Sigmoid colon (tissue), 7 donors: ENCODE data around the gene FTO. TPM values are rescaled to one million over a fixed set of nuclear protein-coding genes. Genes with fewer than 3 reads are reported as not detected.
A peak's percentile ranks its signal among the peaks of the same experiment; 100 is the strongest.

Experiments
- DNase-seq: peaks from one replicate; pipeline ENCODE4 v3.0.0-alpha.2; 2019
- H3K27ac ChIP-seq, 4 donors: fragments of 200-600 bp; sonication (generic); one replicate each; pipeline ENCODE4 v1.5.1; 2016 to 2019; ENCODE audit warnings: mild to moderate bottlenecking in 1 of 4
- H3K27me3 ChIP-seq, 3 donors: fragments of 200-600 bp; sonication (generic); one replicate each; pipeline ENCODE4 v1.5.1; 2019; ENCODE audit warnings: mild to moderate bottlenecking in 1 of 3
- H3K36me3 ChIP-seq, 4 donors: fragments of 200-600 bp; sonication (generic); one replicate each; pipeline ENCODE4 v1.5.1; 2016 to 2019
- H3K4me1 ChIP-seq, 4 donors: fragments of 200-600 bp; sonication (generic); one replicate each; pipeline ENCODE4 v1.5.1; 2017 to 2019
- H3K4me3 ChIP-seq, 4 donors: fragments of 200-600 bp; sonication (generic); one replicate each; pipeline ENCODE4 v1.5.1; 2017 to 2019; ENCODE audit warnings: mild to moderate bottlenecking in 2 of 4, moderate library complexity in 1 of 4
- H3K9me3 ChIP-seq, 4 donors: fragments of 200-600 bp in 3 of 4; sonication (generic) in 3 of 4; one replicate each; pipeline versions ENCODE4 v1.5.1 to v1.6.1; 2013 to 2019
- EP300 ChIP-seq, 4 donors: sonication (generic); formaldehyde crosslinking; IDR thresholded peaks; one replicate each; pipeline ENCODE4 v1.6.1; 2017; ENCODE audit warnings: antibody characterized with exemption in 4 of 4
- POLR2A ChIP-seq, 2 donors: fragments of 450-650 bp; IDR thresholded peaks; one replicate each; pipeline ENCODE4 v1.6.1; 2016; ENCODE audit warnings: antibody characterized with exemption in 2 of 2, mild to moderate bottlenecking in 2 of 2, moderate library complexity in 2 of 2
- POLR2AphosphoS5 ChIP-seq, 4 donors: sonication (generic); formaldehyde crosslinking; IDR thresholded peaks; one replicate each; pipeline ENCODE4 v1.6.1; 2017; ENCODE audit warnings: antibody characterized with exemption in 4 of 4
- WGBS, 2 donors: extraction: QIAGEN DNeasy Blood & Tissue Kit; methylation state at CpG; one replicate each; pipeline ENCODE4 v1.1.7; 2013; 5-methylcytosine and 5-hydroxymethylcytosine counted together
- intact Hi-C: fragments of 100-400 bp; cut with DNase I; formaldehyde crosslinking; loops from one replicate; pipeline ENCODE4 v1.15.1; 2023
- polyA plus RNA-seq, 3 donors: library from polyadenylated mRNA; stranded (reverse); fragments of 200-250 nt; gene quantifications; one replicate each; pipeline ENCODE4 v1.2.3, GENCODE V29; 2013
- total RNA-seq, 4 donors: library from RNA; depleted of rRNA; stranded (reverse); fragments of >200 nt; gene quantifications; one replicate each; pipeline ENCODE4 v1.1.0, GENCODE V29; 2016
- TF ChIP-seq, protein P1 (sequence below), 4 experiments: fragments of 450-650 bp in 3 of 4; fragments of 200-600 bp in 1 of 4; IDR thresholded peaks; one replicate each; pipeline ENCODE4 v1.5.1; 2016 to 2019; ENCODE audit warnings: antibody characterized with exemption in 4 of 4, mild to moderate bottlenecking in 3 of 4, moderate library complexity in 2 of 4
- donor health status: healthy with polysubstance abuse.
- donor health status: Bipolar disorder and iron deficiency.
- donor health status: healthy.

FTO gene
- total and polyA plus RNA-seq, 7 donors = 9.9 to 97.2 (median 77.8) TPM

DNA sequence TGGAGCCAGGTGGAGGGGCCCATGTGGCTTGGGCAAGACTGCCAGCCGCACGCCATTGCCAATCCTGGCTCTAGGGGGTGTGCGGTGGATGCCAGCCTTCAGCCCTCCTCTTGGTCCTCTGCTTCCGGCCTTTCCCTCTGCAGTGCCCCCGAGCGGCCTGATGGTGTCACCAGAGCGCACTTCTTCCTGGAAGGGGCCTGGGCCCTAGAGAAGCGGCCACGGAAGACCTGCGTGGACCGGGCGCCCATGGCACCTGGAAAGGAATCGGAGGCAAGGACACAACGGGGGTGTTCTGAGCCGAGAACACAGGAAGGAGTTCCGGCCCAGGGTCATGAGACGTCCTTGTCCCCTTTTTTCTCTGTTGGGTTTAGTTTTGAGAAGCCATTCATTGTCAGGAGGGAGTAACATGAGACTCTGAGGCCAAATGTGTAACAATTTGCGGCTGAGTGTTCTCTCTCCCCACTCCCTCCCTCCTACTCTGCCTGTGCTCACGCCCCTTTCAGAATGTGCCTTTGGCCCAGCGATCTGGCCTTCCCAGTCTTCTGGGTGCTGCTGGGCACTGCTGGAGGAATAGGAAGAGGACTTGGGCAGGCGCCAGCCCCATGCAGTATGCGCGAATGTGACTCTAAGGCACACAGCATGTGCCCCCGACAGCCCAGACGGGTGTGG, 489.8 kb downstream of the FTO start:
- Histone ChIP-seq H3K4me1 (peaks cover 0 to 12% (median 0%) of the 10 kb centered on the region in 4 donors), H3K27ac (peak overlapping the region; percentile 46 to 57 (median 48)), H3K27me3 (peaks cover 0 to 24% (median 0%) of the 10 kb centered on the region in 3 donors), H3K4me3 (peak overlapping the region in 3 of 4 donors; percentile 15 to 33 (median 23)), H3K9me3 (peaks cover 0 to 6% (median 2%) of the 10 kb centered on the region in 4 donors), H3K36me3 (no peaks in the 10 kb centered on the region)
- 31 to 39% methylated on average over 25 of the region's 25 CpGs for WGBS, 2 donors
- TF ChIP-seq, protein P1, sequence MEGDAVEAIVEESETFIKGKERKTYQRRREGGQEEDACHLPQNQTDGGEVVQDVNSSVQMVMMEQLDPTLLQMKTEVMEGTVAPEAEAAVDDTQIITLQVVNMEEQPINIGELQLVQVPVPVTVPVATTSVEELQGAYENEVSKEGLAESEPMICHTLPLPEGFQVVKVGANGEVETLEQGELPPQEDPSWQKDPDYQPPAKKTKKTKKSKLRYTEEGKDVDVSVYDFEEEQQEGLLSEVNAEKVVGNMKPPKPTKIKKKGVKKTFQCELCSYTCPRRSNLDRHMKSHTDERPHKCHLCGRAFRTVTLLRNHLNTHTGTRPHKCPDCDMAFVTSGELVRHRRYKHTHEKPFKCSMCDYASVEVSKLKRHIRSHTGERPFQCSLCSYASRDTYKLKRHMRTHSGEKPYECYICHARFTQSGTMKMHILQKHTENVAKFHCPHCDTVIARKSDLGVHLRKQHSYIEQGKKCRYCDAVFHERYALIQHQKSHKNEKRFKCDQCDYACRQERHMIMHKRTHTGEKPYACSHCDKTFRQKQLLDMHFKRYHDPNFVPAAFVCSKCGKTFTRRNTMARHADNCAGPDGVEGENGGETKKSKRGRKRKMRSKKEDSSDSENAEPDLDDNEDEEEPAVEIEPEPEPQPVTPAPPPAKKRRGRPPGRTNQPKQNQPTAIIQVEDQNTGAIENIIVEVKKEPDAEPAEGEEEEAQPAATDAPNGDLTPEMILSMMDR (IDR thresholded peaks at IDR 0.05) = peak in 3 of 4 experiments; percentile 34 to 58 (median 37)
- TF ChIP-seq POLR2A (IDR thresholded peaks at IDR 0.05) = no peak
- intact Hi-C loops = no loop called here
- peak; percentile 76 for DNase-seq

DNA sequence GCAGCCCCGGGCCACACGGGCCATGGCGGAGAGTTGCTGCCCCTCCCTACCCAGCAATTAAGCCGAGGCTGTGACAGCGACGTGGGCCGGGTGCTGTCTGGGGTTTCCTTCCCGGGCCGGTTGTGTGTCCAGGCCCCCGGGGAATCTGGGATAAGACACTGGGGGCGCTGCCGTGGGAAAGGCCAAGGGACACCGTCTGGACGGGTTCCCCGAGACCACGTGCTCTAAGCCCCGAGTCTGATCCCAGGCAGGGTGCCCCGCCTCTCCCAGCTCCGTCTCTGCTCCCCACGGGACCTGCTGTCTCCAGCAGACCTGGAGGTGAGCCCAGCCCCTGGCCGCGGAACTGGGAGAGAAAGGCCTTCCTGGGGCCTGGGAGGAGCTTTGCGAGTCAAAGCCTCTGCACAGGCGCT, 490.4 kb downstream of the FTO start:
- 71 to 77% methylated on average over 24 of the region's 24 CpGs for WGBS, 2 donors
- H3K27ac ChIP-seq = peak overlapping the region; percentile 46 to 57 (median 48)
- H3K4me1 ChIP-seq = peaks cover 0 to 12% (median 0%) of the 10 kb centered on the region in 4 donors
- peaks cover 0 to 24% (median 0%) of the 10 kb centered on the region in 3 donors for H3K27me3 ChIP-seq
- TF ChIP-seq POLR2A (IDR thresholded peaks at IDR 0.05) (no peak), POLR2AphosphoS5 (IDR thresholded peaks at IDR 0.05) (no peak), EP300 (IDR thresholded peaks at IDR 0.05) (no peak)
- TF ChIP-seq, protein P1 (IDR thresholded peaks at IDR 0.05) = no peak
- intact Hi-C loops = no loop called here
- H3K36me3 ChIP-seq = no peaks in the 10 kb centered on the region
- peaks cover 0 to 6% (median 2%) of the 10 kb centered on the region in 4 donors for H3K9me3 ChIP-seq
- peak overlapping the region in 3 of 4 donors; percentile 15 to 33 (median 23) for H3K4me3 ChIP-seq
- peak; percentile 83 for DNase-seq

DNA sequence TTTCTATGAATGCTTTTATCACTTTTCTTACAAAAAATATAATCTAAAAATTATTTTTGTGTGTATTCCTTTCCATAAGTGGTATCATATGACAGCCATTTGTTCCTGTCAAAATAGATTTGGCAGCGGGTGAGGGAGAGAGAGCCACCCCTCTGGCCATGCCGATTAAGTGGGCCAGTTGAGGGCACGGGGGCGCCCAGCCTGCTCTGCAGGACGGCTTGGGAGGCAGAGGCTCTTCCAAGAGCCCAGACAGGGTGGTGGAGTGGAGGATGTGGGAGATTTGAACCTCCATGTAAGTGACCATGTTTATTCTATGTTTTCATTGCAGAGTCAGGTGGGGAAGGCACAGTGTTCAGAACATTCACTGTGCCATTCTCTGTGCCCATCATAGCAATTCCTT, 493.8 kb downstream of the FTO start:
- TF ChIP-seq POLR2AphosphoS5 (IDR thresholded peaks at IDR 0.05) (no peak), POLR2A (IDR thresholded peaks at IDR 0.05) (no peak), EP300 (IDR thresholded peaks at IDR 0.05) (no peak)
- TF ChIP-seq, protein P1 (IDR thresholded peaks at IDR 0.05) = no peak
- H3K9me3 ChIP-seq = no peaks in the 10 kb centered on the region
- peaks cover 0 to 19% (median 0%) of the 10 kb centered on the region in 3 donors for H3K27me3 ChIP-seq
- no peak overlapping the region for H3K4me3 ChIP-seq
- peak; percentile 27 for DNase-seq
- H3K4me1 ChIP-seq = peaks cover 0 to 12% (median 0%) of the 10 kb centered on the region in 4 donors
- 86 to 88% methylated on average over 5 of the region's 5 CpGs for WGBS, 2 donors
- intact Hi-C loops = no loop called here
- no peak overlapping the region for H3K27ac ChIP-seq
- H3K36me3 ChIP-seq = no peaks in the 10 kb centered on the region

GRCh38 chr16:54199487-54200160, 495.7 kb downstream of the FTO start:
- Histone ChIP-seq H3K27ac (no peak overlapping the region), H3K36me3 (no peaks in the 10 kb centered on the region), H3K4me1 (no peaks in the 10 kb centered on the region), H3K9me3 (no peaks in the 10 kb centered on the region), H3K4me3 (no peak overlapping the region), H3K27me3 (peaks cover 0 to 4% (median 0%) of the 10 kb centered on the region in 3 donors)
- peak; percentile 49 for DNase-seq
- WGBS, 2 donors = 64 to 65% methylated on average over 19 of the region's 19 CpGs
- TF ChIP-seq EP300 (IDR thresholded peaks at IDR 0.05) = no peak
- TF ChIP-seq POLR2A (IDR thresholded peaks at IDR 0.05) = no peak
- no peak for TF ChIP-seq POLR2AphosphoS5 (IDR thresholded peaks at IDR 0.05)
- TF ChIP-seq, protein P1 (IDR thresholded peaks at IDR 0.05) = no peak
- intact Hi-C loops = no loop called here
